ENCODE results near the gene HELQ.
"Not testable (repeated sequence)": the region's sequence is repeated elsewhere in the genome, so short reads cannot be mapped to it uniquely, and the experiment has no call there.

The HELQ gene

GRCh38 chr4:83455281-83456183, at the start of gene HELQ, which contains the start of gene MRPS18C:
Gene HELQ (minus strand): TSS chr4:83455823. CDS start chr4:83455693, 130 bp downstream.
Gene MRPS18C (plus strand): TSS chr4:83456058. CDS start chr4:83456078, 20 bp downstream.
- in situ Hi-C loops (cut with MboI; ENCODE audit: low sequenced_read_pairs), result no loop called here

- in situ Hi-C loops (cut with MboI; ENCODE audit: low sequenced_read_pairs), result loop anchor here (25.0 kb wide), 1 partner anchor 757 kb away; no protein-coding TSS in a partner anchor
These were observed 49.4 kb upstream of the HELQ start for GRCh38 chr4:83504996-83505395.

GRCh38 chr4:83504503-83504902, 48.9 kb upstream of the HELQ start:
- in situ Hi-C loops (cut with MboI; ENCODE audit: low sequenced_read_pairs), result loop anchor here (25.0 kb wide), 1 partner anchor 758 kb away; no protein-coding TSS in a partner anchor

- in situ Hi-C loops (cut with MboI; ENCODE audit: low sequenced_read_pairs), result loop anchor here (25.0 kb wide), 1 partner anchor 758 kb away; no protein-coding TSS in a partner anchor
These were observed 48.4 kb upstream of the HELQ start for GRCh38 chr4:83503974-83504373.

- in situ Hi-C loops (cut with MboI; ENCODE audit: low sequenced_read_pairs), result loop anchor here (25.0 kb wide), 1 partner anchor 761 kb away; no protein-coding TSS in a partner anchor
These were observed 46.0 kb upstream of the HELQ start for GRCh38 chr4:83501671-83502070.

- in situ Hi-C loops (cut with MboI; ENCODE audit: low sequenced_read_pairs), result no loop called here
These were observed 42.6 kb upstream of the HELQ start for GRCh38 chr4:83498187-83498586.

- in situ Hi-C loops (cut with MboI; ENCODE audit: low sequenced_read_pairs), result not testable (repeated sequence)
These were observed 40.7 kb upstream of the HELQ start for GRCh38 chr4:83496085-83496917.

- in situ Hi-C loops (cut with MboI; ENCODE audit: low sequenced_read_pairs), result no loop called here
These were observed 35.3 kb upstream of the HELQ start for GRCh38 chr4:83490876-83491450.

GRCh38 chr4:83489711-83490326, 34.2 kb upstream of the HELQ start:
- in situ Hi-C loops (cut with MboI; ENCODE audit: low sequenced_read_pairs), result no loop called here

- in situ Hi-C loops (cut with MboI; ENCODE audit: low sequenced_read_pairs), result no loop called here
These were observed 31.0 kb upstream of the HELQ start for GRCh38 chr4:83486457-83487129.

GRCh38 chr4:83484500-83485461, 29.2 kb upstream of the HELQ start, which contains the start of gene ABRAXAS1:
Gene ABRAXAS1 (minus strand): TSS chr4:83485100. CDS start chr4:83485072, 28 bp downstream.
- in situ Hi-C loops (cut with MboI; ENCODE audit: low sequenced_read_pairs), result no loop called here

- in situ Hi-C loops (cut with MboI; ENCODE audit: low sequenced_read_pairs), result no loop called here
These were observed 18.3 kb upstream of the HELQ start for GRCh38 chr4:83473966-83474365.

GRCh38 chr4:83473423-83473822, 17.8 kb upstream of the HELQ start:
- in situ Hi-C loops (cut with MboI; ENCODE audit: low sequenced_read_pairs), result no loop called here

- in situ Hi-C loops (cut with MboI; ENCODE audit: low sequenced_read_pairs), result no loop called here
These were observed 520 bp upstream of the HELQ start for GRCh38 chr4:83456184-83456501.

GRCh38 chr4:83454686-83455085, 937 bp downstream of the HELQ start:
- in situ Hi-C loops (cut with MboI; ENCODE audit: low sequenced_read_pairs), result no loop called here

GRCh38 chr4:83449009-83449408, 6.6 kb downstream of the HELQ start:
- in situ Hi-C loops (cut with MboI; ENCODE audit: low sequenced_read_pairs), result loop anchor here (25.0 kb wide), 1 partner anchor 387 kb away; no protein-coding TSS in a partner anchor

- in situ Hi-C loops (cut with MboI; ENCODE audit: low sequenced_read_pairs), result loop anchor here (25.0 kb wide), 1 partner anchor 379 kb away; no protein-coding TSS in a partner anchor
These were observed 14.7 kb downstream of the HELQ start for GRCh38 chr4:83440899-83441298.

GRCh38 chr4:83440148-83440814, 15.3 kb downstream of the HELQ start:
- in situ Hi-C loops (cut with MboI; ENCODE audit: low sequenced_read_pairs), result loop anchor here (25.0 kb wide), 1 partner anchor 378 kb away; no protein-coding TSS in a partner anchor

Data from HL-60/S4 treated with retinoic acid at 250 ng/mL for 4 days and 3 days (cell line).